ENCODE results near the gene ADAM33. TPM values are rescaled to one million over a fixed set of nuclear protein-coding genes. Genes with fewer than 3 reads are reported as not detected.

Gene ADAM33
- total RNA-seq, 1 donor from 2014 or later: 11.7 TPM

DNA sequence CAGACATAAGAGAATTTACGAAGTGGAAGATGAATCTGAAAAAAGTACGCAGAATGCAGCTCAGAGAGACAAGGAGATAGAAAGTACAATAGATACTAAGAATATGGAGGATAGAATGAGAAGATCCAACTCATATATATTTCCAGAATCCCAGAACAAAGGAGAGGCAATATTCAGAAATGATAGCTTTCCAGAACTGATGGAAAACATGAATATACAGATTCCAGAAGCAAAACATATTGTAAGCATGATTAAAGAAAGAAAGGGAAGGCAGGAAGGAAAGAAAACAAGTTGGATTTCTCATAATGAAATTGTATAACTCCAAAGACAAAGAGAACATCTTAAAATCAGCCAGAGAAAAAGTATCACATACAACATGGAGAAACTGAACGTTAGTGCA lies 41.6 kb downstream of the ADAM33 start:
- no peaks in the 10 kb centered on the region for H3K9me3 ChIP-seq
- H3K36me3 ChIP-seq: peaks cover 51% of the 10 kb centered on the region
- DNase-seq (no peak), ATAC-seq (no peak)
- no peaks in the 10 kb centered on the region for H3K4me1 ChIP-seq
- no peak overlapping the region for H3K4me3 ChIP-seq
- intact Hi-C loops (cut with DNase I): no loop called here
- no peaks in the 10 kb centered on the region for H3K27me3 ChIP-seq (ENCODE audit: low read depth)
- TF ChIP-seq, protein P1, sequence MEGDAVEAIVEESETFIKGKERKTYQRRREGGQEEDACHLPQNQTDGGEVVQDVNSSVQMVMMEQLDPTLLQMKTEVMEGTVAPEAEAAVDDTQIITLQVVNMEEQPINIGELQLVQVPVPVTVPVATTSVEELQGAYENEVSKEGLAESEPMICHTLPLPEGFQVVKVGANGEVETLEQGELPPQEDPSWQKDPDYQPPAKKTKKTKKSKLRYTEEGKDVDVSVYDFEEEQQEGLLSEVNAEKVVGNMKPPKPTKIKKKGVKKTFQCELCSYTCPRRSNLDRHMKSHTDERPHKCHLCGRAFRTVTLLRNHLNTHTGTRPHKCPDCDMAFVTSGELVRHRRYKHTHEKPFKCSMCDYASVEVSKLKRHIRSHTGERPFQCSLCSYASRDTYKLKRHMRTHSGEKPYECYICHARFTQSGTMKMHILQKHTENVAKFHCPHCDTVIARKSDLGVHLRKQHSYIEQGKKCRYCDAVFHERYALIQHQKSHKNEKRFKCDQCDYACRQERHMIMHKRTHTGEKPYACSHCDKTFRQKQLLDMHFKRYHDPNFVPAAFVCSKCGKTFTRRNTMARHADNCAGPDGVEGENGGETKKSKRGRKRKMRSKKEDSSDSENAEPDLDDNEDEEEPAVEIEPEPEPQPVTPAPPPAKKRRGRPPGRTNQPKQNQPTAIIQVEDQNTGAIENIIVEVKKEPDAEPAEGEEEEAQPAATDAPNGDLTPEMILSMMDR (IDR thresholded peaks at IDR 0.05): no peak
- no peak overlapping the region for H3K27ac ChIP-seq

DNA sequence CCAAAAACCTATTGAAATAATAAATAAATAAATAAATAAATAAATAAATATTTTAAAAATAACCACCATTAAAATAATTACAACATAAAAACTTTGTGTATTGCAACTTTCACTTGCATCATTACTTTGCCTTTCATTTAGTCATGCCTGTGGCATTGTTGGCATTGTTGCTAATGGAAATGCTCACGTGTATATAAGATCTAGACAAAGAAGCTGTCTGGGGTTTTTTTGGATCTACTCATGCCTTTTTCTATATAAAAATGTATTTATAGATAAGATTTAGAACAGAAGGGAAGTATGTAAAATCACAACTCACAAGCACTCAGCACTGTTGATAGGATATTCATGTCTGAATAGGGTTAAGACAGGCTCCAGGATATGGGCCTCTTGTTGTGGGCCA lies 46.5 kb downstream of the ADAM33 start:
- no peak for ATAC-seq
- no peaks in the 10 kb centered on the region for H3K4me1 ChIP-seq
- H3K9me3 ChIP-seq: no peaks in the 10 kb centered on the region
- peaks cover 12% of the 10 kb centered on the region for H3K36me3 ChIP-seq
- no peak for DNase-seq
- TF ChIP-seq, protein P1 (IDR thresholded peaks at IDR 0.05): no peak
- no peaks in the 10 kb centered on the region for H3K27me3 ChIP-seq (ENCODE audit: low read depth)
- H3K4me3 ChIP-seq: no peak overlapping the region
- H3K27ac ChIP-seq: no peak overlapping the region
- intact Hi-C loops (cut with DNase I): no loop called here

DNA sequence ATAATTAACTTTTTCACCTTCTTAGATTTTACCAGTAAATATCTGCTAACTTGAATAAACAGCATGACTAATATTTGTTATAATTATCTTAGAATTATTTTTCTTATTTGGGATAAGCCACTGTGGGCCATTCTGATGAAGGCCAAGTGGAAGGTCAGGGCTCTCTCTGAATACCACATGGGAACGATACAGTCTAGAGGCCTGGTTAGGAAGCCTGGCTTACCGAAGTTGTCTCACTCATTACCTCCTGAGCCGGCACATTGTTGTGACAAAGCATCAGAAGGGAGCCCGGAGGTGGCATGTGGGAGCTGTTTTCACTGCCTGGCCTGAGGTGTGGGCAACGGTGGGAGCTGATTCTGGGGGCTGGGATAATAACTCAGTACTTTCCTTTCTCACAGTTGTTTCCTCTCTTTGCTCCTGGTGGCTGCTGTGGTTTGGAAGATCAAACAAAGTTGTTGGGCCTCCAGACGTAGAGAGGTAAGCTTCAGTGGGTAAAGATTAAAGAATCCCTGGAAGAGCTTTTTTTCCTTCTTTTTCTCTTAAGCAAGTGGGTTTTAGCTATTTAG lies 47.8 kb downstream of the ADAM33 start:
- H3K27me3 ChIP-seq (ENCODE audit: low read depth): no peaks in the 10 kb centered on the region
- H3K4me3 ChIP-seq: no peak overlapping the region
- no peak for ATAC-seq
- intact Hi-C loops (cut with DNase I): no loop called here
- TF ChIP-seq, protein P1 (IDR thresholded peaks at IDR 0.05): no peak
- no peak for DNase-seq
- H3K27ac ChIP-seq: no peak overlapping the region
- H3K36me3 ChIP-seq: no peaks in the 10 kb centered on the region
- no peaks in the 10 kb centered on the region for H3K9me3 ChIP-seq
- H3K4me1 ChIP-seq: no peaks in the 10 kb centered on the region

DNA sequence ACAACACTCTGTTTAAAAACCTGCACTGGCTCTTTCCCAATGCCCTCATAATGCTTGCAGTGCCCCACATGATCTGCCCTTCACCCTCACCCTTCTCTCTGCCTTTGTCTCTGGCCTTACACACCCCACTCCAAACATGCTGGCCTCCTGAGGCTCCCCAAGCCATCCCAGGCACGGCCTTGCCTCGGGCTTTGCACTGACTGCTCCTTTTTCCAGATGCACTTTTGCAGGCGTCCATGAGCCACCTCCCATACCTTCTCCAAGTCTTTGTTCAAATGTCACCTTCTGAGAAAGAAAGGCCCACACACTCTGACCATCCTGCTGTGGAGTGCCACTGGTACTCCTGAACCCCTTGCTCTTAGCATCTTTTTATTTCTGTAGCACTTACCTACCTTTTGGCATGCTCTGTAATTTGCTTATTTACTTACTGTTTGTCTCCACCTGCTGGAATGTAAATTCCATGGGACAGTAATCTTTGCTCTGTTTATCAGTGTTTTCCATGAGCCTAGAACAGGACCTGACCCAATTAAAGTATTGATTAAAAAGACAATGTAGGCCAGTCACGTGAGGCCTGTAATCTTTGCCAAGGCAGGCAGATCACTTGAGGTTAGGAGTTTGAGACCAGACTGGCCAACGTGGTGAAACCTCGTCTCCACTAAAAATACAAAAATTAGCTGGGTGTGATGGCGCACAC lies 49.4 kb downstream of the ADAM33 start:
- H3K9me3 ChIP-seq: no peaks in the 10 kb centered on the region
- no peak overlapping the region for H3K4me3 ChIP-seq
- H3K36me3 ChIP-seq: no peaks in the 10 kb centered on the region
- no peaks in the 10 kb centered on the region for H3K4me1 ChIP-seq
- ATAC-seq (no peak), DNase-seq (no peak)
- TF ChIP-seq, protein P1 (IDR thresholded peaks at IDR 0.05): no peak
- H3K27me3 ChIP-seq (ENCODE audit: low read depth): no peaks in the 10 kb centered on the region
- no peak overlapping the region for H3K27ac ChIP-seq
- intact Hi-C loops (cut with DNase I): no loop called here

DNA sequence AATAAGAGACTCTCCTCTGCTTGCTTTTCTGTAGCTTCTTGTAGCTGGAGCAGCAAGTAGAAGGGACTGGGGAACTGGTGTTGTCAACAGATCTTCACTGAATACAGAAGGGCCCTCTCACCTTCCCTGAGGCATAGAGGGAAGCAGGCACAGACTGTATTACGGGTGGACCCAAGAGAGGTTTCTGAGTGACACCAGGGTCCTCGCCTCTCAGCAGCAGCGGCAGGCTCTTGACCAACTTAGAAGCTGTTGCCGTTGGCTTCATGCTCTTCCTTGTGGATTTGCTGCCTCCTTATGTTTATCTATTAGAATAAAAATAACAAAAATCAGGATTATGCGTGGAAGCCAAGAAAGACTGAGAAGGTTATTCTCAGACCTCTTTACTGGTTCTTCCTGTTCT lies 50.3 kb downstream of the ADAM33 start:
- intact Hi-C loops (cut with DNase I): no loop called here
- ATAC-seq: no peak

More for the DNA sequence above, 50.3 kb downstream of the ADAM33 start:
- Histone ChIP-seq H3K27ac (no peak overlapping the region), H3K4me1 (no peaks in the 10 kb centered on the region), H3K4me3 (no peak overlapping the region), H3K9me3 (no peaks in the 10 kb centered on the region), H3K27me3 (ENCODE audit: low read depth) (no peaks in the 10 kb centered on the region), H3K36me3 (no peaks in the 10 kb centered on the region)
- no peak for DNase-seq
- TF ChIP-seq, protein P1 (IDR thresholded peaks at IDR 0.05): no peak
